ENCODE data around the gene KCNH4. TPM values are rescaled to one million over a fixed set of nuclear protein-coding genes. Genes with fewer than 3 reads are reported as not detected.

KCNH4 gene
- total RNA-seq, 1 experiment from 2014 or later, result not detected

DNA sequence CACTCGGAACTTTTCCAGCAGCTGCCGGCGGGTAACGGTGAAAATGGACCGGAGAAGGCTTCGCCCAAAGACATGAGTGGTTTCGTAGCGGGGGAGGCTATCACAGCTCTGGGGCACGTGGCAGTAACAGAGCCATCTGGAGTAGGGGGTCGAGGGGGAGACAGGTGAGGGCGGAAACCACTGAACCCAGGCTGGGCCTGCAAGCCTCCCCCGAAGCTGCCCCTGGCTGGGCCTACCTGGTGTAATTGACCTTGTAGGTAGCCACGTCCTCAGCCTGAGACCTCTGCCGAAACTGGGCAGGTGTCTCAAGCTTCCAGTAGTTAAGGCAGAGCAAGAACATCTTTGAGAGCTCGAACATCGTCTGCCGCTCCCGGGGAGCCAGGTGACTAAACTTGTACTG, 61.6 kb downstream of the KCNH4 start:
- DNase-seq (ENCODE audit: low read depth in 1 of 2, low spot score in 2 of 2), result no peak
- Histone ChIP-seq H3K27ac (no peak overlapping the region), H3K27me3 (replicated peaks) (no peaks in the 10 kb centered on the region), H3K4me3 (no peak overlapping the region), H3K4me1 (replicated peaks) (peaks cover 10% of the 10 kb centered on the region), H3K36me3 (peaks cover 41% of the 10 kb centered on the region), H3K9me3 (replicated peaks) (no peaks in the 10 kb centered on the region)

DNA sequence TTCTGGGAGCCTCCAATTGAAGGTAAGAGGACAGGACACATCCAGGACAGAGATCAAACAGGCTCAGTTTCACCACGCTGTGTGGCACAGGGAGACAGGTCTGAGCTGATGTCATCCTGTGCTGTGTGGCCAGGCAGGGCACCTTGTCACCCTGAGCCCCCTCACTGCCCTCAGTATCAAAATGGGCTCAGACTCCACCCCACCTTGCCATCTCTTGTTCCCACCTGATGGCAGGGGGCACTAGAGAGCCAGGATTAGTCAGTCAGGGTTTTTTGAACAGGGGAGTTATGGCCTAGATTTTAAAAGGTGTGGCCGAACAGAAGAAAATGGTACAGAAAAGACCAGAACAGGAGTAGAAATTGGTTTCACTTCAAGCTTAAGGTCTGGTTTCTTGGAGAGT, 62.4 kb downstream of the KCNH4 start:
- no peaks in the 10 kb centered on the region for H3K27me3 ChIP-seq (replicated peaks)
- DNase-seq (ENCODE audit: low read depth in 1 of 2, low spot score in 2 of 2), result no peak
- no peaks in the 10 kb centered on the region for H3K9me3 ChIP-seq (replicated peaks)
- no peak overlapping the region for H3K27ac ChIP-seq
- peaks cover 10% of the 10 kb centered on the region for H3K4me1 ChIP-seq (replicated peaks)
- peaks cover 41% of the 10 kb centered on the region for H3K36me3 ChIP-seq
- no peak overlapping the region for H3K4me3 ChIP-seq

GRCh38 chr17:42118126-42118510, 62.8 kb downstream of the KCNH4 start:
- peaks cover 10% of the 10 kb centered on the region for H3K4me1 ChIP-seq (replicated peaks)
- H3K4me3 ChIP-seq, result no peak overlapping the region
- H3K27me3 ChIP-seq (replicated peaks), result no peaks in the 10 kb centered on the region
- H3K36me3 ChIP-seq, result peaks cover 42% of the 10 kb centered on the region
- DNase-seq (ENCODE audit: low read depth in 1 of 2, low spot score in 2 of 2), result no peak
- no peak overlapping the region for H3K27ac ChIP-seq
- H3K9me3 ChIP-seq (replicated peaks), result no peaks in the 10 kb centered on the region

- no peak overlapping the region for H3K4me3 ChIP-seq
- H3K9me3 ChIP-seq (replicated peaks), result no peaks in the 10 kb centered on the region
- H3K36me3 ChIP-seq, result peaks cover 42% of the 10 kb centered on the region
- H3K4me1 ChIP-seq (replicated peaks), result peaks cover 15% of the 10 kb centered on the region
- H3K27me3 ChIP-seq (replicated peaks), result no peaks in the 10 kb centered on the region
- no peak overlapping the region for H3K27ac ChIP-seq
- DNase-seq (ENCODE audit: low read depth in 1 of 2, low spot score in 2 of 2), result no peak
Measured at GRCh38 chr17:42117397-42118125, 63.4 kb downstream of the KCNH4 start.

DNA sequence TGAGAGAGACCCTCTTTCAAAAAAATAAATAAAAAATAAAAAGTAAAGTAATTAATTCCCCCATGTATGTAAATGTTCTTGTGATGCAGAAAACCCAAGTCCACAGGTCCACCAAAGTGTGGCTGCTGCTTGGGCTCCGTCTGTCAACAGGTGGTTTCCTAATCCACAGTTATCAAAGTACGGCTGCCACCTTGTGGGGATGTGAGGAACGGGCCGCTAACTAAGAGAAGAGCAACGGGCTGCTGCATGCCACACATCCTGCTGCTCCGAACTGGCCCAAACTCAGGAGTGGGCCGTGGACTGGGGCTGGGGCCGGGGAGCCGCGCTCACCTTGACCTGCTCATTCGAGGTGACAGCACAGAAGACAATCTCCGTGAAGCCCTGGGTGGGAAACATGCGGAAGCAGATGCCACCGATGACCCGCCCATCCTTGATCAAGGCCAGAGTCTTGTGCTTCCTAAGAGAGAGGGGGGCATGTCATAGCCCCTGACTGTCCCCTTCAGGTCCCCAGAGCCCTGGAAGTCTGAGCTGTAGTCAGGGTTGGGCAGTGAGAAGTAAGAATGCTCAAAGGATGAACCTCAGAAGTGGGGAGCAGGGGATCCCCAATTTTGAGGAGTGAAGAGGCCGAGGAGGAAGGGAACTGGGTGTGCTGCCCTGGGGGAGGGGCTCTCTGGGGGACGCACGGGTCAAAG, 64.1 kb downstream of the KCNH4 start:
- H3K36me3 ChIP-seq, result peaks cover 39% of the 10 kb centered on the region
- no peaks in the 10 kb centered on the region for H3K9me3 ChIP-seq (replicated peaks)
- no peaks in the 10 kb centered on the region for H3K27me3 ChIP-seq (replicated peaks)
- H3K4me1 ChIP-seq (replicated peaks), result peaks cover 20% of the 10 kb centered on the region
- no peak overlapping the region for H3K4me3 ChIP-seq
- H3K27ac ChIP-seq, result no peak overlapping the region
- peak; percentile 62 to 74 for DNase-seq (ENCODE audit: low read depth in 1 of 2, low spot score in 2 of 2)

- DNase-seq (ENCODE audit: low read depth in 1 of 2, low spot score in 2 of 2), result no peak
- Histone ChIP-seq H3K9me3 (replicated peaks) (no peaks in the 10 kb centered on the region), H3K36me3 (peaks cover 31% of the 10 kb centered on the region), H3K4me3 (no peak overlapping the region), H3K27me3 (replicated peaks) (no peaks in the 10 kb centered on the region), H3K27ac (no peak overlapping the region), H3K4me1 (replicated peaks) (peaks cover 17% of the 10 kb centered on the region)
Measured at GRCh38 chr17:42114118-42114517, 66.8 kb downstream of the KCNH4 start.

DNA sequence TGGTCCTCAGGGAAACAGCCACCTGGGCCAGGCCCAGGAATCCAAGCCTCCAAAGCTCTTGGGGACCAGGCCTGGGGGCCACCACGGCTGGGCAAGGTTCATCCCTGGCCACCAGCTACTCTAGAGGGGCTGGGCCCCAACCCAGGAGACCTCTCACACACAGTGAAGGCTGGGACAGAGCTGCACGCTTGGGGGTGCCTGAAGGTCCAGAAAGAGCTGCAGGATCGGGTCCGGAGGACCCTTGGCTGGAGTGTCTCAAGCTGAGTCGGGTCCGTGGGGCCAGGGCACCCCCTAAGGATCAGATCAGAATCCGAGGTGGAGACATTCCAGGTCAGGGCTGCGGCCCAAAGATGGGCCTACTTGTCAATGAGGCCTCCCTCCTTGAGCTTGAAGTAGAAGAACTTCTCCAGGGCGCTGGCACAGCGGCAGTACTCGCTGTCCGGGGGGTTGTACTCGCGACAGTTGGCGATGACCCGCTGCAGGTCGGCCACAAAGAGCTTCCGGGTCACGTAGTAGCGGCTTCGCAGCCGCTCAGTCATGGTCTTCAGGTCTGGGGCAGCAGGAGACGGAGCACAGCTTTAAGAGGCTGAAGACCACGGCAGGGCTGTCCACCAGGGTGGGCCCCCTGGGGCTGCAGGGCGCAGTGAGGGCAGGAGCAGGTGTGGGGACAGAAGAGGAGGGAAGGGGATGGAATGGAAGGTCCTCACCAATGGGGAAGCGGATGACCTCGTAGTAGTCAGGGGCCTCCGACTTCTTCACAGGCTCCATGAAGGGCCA, 67.5 kb downstream of the KCNH4 start:
- Histone ChIP-seq H3K27me3 (replicated peaks) (no peaks in the 10 kb centered on the region), H3K4me3 (no peak overlapping the region), H3K4me1 (replicated peaks) (peaks cover 17% of the 10 kb centered on the region), H3K27ac (no peak overlapping the region), H3K9me3 (replicated peaks) (no peaks in the 10 kb centered on the region), H3K36me3 (peaks cover 31% of the 10 kb centered on the region)
- DNase-seq (ENCODE audit: low read depth in 1 of 2, low spot score in 2 of 2), result no peak

- no peaks in the 10 kb centered on the region for H3K27me3 ChIP-seq (replicated peaks)
- H3K27ac ChIP-seq, result peak within 1 kb of the TSS; percentile 64
- H3K9me3 ChIP-seq (replicated peaks), result no peaks in the 10 kb centered on the region
- peaks cover 17% of the 10 kb centered on the region for H3K4me1 ChIP-seq (replicated peaks)
- peak; percentile 61 to 64 for DNase-seq (ENCODE audit: low read depth in 1 of 2, low spot score in 2 of 2)
- peak within 1 kb of the TSS; percentile 39 for H3K4me3 ChIP-seq
- H3K36me3 ChIP-seq, result peaks cover 27% of the 10 kb centered on the region
Measured at GRCh38 chr17:42112552-42113176, 68.3 kb downstream of the KCNH4 start, which contains the start of gene DHX58. Gene DHX58, minus strand, starts transcription at chr17:42112714. Its CDS starts 822 bp downstream, at chr17:42111892.

DNA sequence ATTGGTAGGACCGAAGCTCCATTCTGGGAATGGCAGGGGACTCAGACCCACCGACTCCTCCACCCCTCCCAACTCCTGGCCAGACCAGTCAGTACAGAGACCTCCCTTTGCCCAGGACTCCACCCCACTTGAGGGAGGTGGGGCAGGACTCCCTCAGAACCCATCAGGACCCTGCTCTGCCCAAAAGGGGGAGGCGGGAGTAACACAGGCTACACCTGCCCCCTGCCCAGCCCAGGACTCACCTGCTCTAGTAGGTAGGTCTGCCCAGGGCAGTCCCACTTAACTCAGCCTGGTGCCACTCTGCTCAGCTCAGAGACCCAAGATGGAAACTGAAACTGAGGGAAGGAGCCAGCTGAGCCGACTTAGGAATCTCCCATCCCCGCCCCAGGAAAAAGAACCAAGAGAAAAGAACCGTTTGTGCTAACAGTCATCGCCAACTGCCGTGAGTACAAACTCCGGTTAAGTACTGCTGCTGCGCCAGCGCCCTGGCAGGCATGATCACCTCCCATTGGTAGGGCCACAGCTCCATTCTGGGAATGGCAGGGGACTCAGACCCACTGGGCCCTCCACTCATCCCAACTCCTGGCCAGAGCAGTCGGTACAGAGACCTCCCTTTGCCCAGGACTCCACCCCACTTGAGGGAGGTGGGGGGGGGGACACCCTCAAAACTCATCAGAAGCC, 68.9 kb downstream of the KCNH4 start:
- DNase-seq (ENCODE audit: low read depth in 1 of 2, low spot score in 2 of 2), result peak in 1 of 2 experiments; percentile 44
- H3K27ac ChIP-seq, result peak overlapping the region; percentile 64

DNA sequence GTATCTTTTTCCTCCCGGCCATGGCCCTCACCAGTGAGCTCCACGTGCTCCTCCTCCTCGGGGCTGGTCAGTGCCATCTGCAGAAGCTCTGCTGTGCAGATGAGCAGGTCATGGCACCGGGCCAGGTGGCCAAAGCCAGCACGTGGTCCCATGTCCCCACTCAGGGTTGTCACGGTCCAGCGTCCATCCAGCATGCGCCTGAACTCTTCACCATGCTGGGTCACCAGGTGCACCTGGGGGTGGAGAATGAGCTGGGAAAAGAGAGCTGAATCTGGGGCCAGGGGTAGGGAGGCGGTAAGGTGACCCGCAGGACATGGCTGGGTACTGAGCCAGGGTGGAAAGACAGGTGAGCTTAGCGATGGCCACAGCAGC, 69.7 kb downstream of the KCNH4 start:
- DNase-seq (ENCODE audit: low read depth in 1 of 2, low spot score in 2 of 2), result no peak
- H3K27me3 ChIP-seq (replicated peaks), result no peaks in the 10 kb centered on the region
- no peak overlapping the region for H3K27ac ChIP-seq
- no peaks in the 10 kb centered on the region for H3K9me3 ChIP-seq (replicated peaks)
- H3K4me3 ChIP-seq, result no peak overlapping the region
- H3K36me3 ChIP-seq, result peaks cover 15% of the 10 kb centered on the region
- H3K4me1 ChIP-seq (replicated peaks), result peaks cover 17% of the 10 kb centered on the region

More for the DNA sequence above, 68.9 kb downstream of the KCNH4 start:
- Histone ChIP-seq H3K9me3 (replicated peaks) (no peaks in the 10 kb centered on the region), H3K36me3 (peaks cover 21% of the 10 kb centered on the region), H3K4me3 (peak overlapping the region; percentile 39), H3K4me1 (replicated peaks) (peaks cover 17% of the 10 kb centered on the region), H3K27me3 (replicated peaks) (no peaks in the 10 kb centered on the region)

GRCh38 chr17:42110301-42111264, 70.4 kb downstream of the KCNH4 start:
- Histone ChIP-seq H3K27ac (no peak overlapping the region), H3K4me3 (no peak overlapping the region), H3K27me3 (replicated peaks) (no peaks in the 10 kb centered on the region), H3K36me3 (peaks cover 8% of the 10 kb centered on the region), H3K9me3 (replicated peaks) (no peaks in the 10 kb centered on the region), H3K4me1 (replicated peaks) (peaks cover 17% of the 10 kb centered on the region)
- DNase-seq (ENCODE audit: low read depth in 1 of 2, low spot score in 2 of 2), result no peak

- H3K4me3 ChIP-seq, result no peak overlapping the region
- DNase-seq (ENCODE audit: low read depth in 1 of 2, low spot score in 2 of 2), result no peak
- peaks cover 8% of the 10 kb centered on the region for H3K36me3 ChIP-seq
- no peak overlapping the region for H3K27ac ChIP-seq
- H3K9me3 ChIP-seq (replicated peaks), result no peaks in the 10 kb centered on the region
- H3K4me1 ChIP-seq (replicated peaks), result peaks cover 17% of the 10 kb centered on the region
- H3K27me3 ChIP-seq (replicated peaks), result no peaks in the 10 kb centered on the region
Measured at GRCh38 chr17:42109086-42109485, 71.9 kb downstream of the KCNH4 start.
